GM20000 (cell line): ENCODE measurements around the gene HOXA9.

Source experiments
- DNase-seq: peaks from one replicate; pipeline ENCODE4 v3.0.0; 2012; ENCODE audit warnings: low spot score
- CTCF ChIP-seq: IDR thresholded peaks from 2 replicates; pipeline ENCODE4 v1.5.1; 2012; ENCODE audit warnings: mild to moderate bottlenecking, control low read depth; ENCODE audit errors: extremely low read depth, missing control alignments

HOXA9 gene

DNA sequence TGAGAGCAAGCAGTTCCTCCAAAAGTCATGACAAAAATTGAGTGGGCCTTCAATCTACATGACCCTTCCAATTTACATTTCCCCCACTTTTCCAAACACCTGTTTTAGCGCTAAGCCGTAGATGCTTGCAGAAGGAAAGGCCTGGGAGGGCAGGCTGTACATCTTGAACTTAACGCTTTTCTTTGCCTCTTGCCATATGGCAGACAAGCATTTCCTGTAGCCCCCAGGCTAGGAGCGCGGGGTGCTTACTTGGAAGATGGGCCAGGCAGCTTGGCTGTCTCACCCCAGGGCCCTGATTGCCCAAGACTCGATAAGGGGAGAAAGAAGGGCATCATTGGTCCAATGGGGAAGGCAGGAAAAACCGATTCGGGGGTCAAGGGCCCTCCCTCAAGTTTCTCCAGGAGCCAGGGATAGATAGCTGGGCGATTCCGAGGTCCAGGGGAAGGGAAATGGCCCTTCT, 7.0 kb upstream of the HOXA9 start:
- no peak for TF ChIP-seq CTCF
- DNase-seq = no peak

- DNase-seq = no peak
- TF ChIP-seq CTCF = no peak
Measured at GRCh38 chr7:27171637-27172314, 6.4 kb upstream of the HOXA9 start.

GRCh38 chr7:27171325-27171636, 5.9 kb upstream of the HOXA9 start:
- no peak for DNase-seq
- no peak for TF ChIP-seq CTCF

DNA sequence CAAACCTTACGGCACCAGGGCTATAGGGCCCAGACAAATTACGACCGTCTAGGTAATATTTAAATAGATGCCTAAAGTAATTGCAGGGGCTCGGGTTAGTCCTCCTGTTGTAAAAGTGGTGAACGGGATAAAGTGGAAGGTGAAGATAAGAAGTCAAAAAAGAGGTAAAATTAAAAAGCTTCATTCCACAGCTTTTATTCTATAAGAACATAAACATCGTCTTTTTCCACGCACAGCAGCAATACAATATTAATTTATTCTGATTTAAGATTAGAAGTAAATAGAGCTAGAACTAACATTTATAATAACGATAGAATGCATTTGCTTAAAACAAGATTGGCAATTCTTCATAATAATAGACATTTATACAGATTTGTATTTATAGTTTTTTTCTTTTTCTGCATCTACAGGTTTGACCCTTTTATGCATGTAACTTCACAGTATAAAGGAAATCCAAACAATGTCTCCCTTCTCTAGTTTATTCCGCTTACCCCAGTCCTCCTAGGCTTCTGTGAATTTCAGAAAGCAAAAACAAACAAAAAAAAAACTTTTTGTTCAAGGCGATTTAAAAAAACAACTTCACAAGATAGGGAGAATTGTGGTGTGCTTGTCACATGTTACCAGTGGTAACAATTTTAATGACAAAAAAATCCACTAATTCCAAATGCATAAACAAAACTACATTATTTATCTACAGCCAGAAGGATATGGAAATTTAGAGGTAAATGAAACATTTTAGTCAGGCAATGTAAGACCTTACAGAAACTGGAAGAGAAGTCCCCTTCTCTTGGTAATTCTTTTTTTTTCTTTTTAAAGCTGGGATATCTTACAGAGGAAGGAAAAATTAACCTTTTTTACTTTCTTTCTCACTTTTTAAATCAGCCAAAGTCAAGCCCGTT, 5.3 kb upstream of the HOXA9 start:
- DNase-seq = no peak
- no peak for TF ChIP-seq CTCF

DNA sequence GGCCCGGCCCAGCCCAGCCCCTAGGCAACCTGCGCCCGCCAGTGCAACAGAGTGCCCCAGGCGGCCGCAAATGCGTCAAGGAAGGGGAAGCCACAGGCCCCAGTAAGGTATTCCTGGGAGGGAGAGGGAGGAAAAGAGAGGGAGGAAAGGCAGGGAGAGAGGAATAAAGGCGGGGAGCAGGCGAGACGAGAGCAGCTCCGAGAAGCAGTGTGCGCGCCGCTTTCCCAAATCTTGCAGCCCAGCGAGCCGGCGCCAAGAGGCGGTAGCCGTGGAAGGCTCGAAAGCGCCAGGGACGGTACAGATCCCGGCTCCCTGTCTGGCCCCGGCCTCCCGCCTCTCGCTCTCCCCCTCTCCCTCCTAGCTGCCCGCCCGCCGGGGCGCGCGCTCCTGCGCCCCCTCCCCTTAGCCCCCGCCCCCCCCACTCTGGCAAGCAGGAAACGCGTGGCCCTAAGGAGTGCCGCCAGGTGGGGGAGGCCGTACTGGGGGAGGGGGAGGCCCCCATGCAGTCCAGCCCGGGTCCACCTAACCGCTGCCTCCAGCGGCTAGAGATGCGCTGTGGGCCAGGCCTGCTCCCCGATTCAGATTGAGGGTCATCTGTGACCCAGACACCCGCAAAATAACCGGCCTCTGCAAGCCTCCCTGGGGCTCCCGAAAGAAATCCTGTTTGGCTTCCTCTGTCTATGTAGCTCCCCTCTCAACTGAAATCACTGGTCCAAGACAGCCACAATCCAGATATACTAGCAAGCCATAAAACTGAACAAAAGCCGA, 4.5 kb upstream of the HOXA9 start:
- TF ChIP-seq CTCF = no peak
- no peak for DNase-seq

- TF ChIP-seq CTCF = peak; percentile 26
- DNase-seq = no peak
Measured at GRCh38 chr7:27168265-27168947, 3.1 kb upstream of the HOXA9 start.
